Neuronal stem cell (in vitro differentiated cells): ENCODE measurements around the gene TCF7L1.
A peak's percentile ranks its signal among the peaks of the same experiment; 100 is the strongest.

Experiments
- DNase-seq: peaks from one replicate; pipeline ENCODE4 v3.0.0-alpha.2; 2013; ENCODE audit warnings: low spot score
- H2AFZ ChIP-seq: one replicate; pipeline ENCODE4 v1.6.1; 2013; ENCODE audit warnings: mild to moderate bottlenecking, low read length, inconsistent platforms
- H2AK5ac ChIP-seq: 2 replicates; pipeline ENCODE4 v1.6.1; 2013; ENCODE audit warnings: low read depth, mild to moderate bottlenecking, inconsistent platforms, low read length, moderate library complexity, mixed read lengths
- H2BK120ac ChIP-seq: 2 replicates; pipeline ENCODE4 v1.6.1; 2013; ENCODE audit warnings: low read depth, mild to moderate bottlenecking, inconsistent platforms, low read length, moderate library complexity, mixed read lengths
- H2BK12ac ChIP-seq: one replicate; pipeline ENCODE4 v1.6.1; 2013; ENCODE audit warnings: low read length, inconsistent platforms
- H2BK15ac ChIP-seq: 2 replicates; pipeline ENCODE4 v1.6.1; 2013; ENCODE audit warnings: mild to moderate bottlenecking, low read length, inconsistent platforms, mixed read lengths
- H2BK5ac ChIP-seq: one replicate; pipeline ENCODE4 v1.6.1; 2013; ENCODE audit warnings: inconsistent platforms, mild to moderate bottlenecking, low read length, moderate library complexity
- H3K14ac ChIP-seq: one replicate; pipeline ENCODE4 v1.6.1; 2013; ENCODE audit warnings: low read length, inconsistent platforms
- H3K18ac ChIP-seq: 2 replicates; pipeline ENCODE4 v1.6.1; 2013; ENCODE audit warnings: low read length, inconsistent platforms
- H3K23ac ChIP-seq: 2 replicates; pipeline ENCODE4 v1.6.1; 2013; ENCODE audit warnings: low read depth, mild to moderate bottlenecking, mixed read lengths, low read length, inconsistent platforms; ENCODE audit not compliant: poor library complexity
- H3K27ac ChIP-seq: replicated peaks from 3 replicates; pipeline ENCODE4 v1.5.1; 2013; ENCODE audit warnings: low read length, inconsistent platforms
- H3K27me3 ChIP-seq, 3 experiments: 2 replicates each; pipeline ENCODE4 v1.6.1; 2013; ENCODE audit warnings: low read length in 3 of 3, mild to moderate bottlenecking in 2 of 3, inconsistent platforms in 1 of 3, low read depth in 1 of 3, mixed read lengths in 1 of 3, moderate library complexity in 1 of 3; ENCODE audit not compliant: control insufficient read depth in 3 of 3, insufficient read depth in 3 of 3
- H3K36me3 ChIP-seq, 2 donors: replicated peaks in 1 of 2; 2 replicates each; pipeline ENCODE4 v1.6.1; 2013; ENCODE audit warnings: low read length in 2 of 2; ENCODE audit not compliant: control insufficient read depth in 2 of 2, insufficient read depth in 2 of 2
- H3K4ac ChIP-seq: 2 replicates; pipeline ENCODE4 v1.6.1; 2013; ENCODE audit warnings: inconsistent platforms, mild to moderate bottlenecking, low read length, moderate library complexity
- H3K4me1 ChIP-seq, 2 donors: 1 replicate in 1 of 2; 2 replicates in 1 of 2; pipeline ENCODE4 v1.6.1; 2013; ENCODE audit warnings: low read length in 2 of 2, low read depth in 1 of 2; ENCODE audit not compliant: control insufficient read depth in 2 of 2, insufficient read depth in 1 of 2
- H3K4me2 ChIP-seq: one replicate; pipeline ENCODE4 v1.6.1; 2013; ENCODE audit warnings: mild to moderate bottlenecking, low read length, inconsistent platforms; ENCODE audit not compliant: insufficient read depth, poor library complexity, severe bottlenecking
- H3K4me3 ChIP-seq, 2 donors: 2 replicates each; pipeline ENCODE4 v1.5.1; 2013; ENCODE audit warnings: low read length in 2 of 2, mild to moderate bottlenecking in 2 of 2, inconsistent platforms in 1 of 2, moderate library complexity in 1 of 2
- H3K79me1 ChIP-seq: one replicate; pipeline ENCODE4 v1.6.1; 2013; ENCODE audit warnings: low read depth, mild to moderate bottlenecking, inconsistent platforms, low read length, moderate library complexity
- H3K9ac ChIP-seq: one replicate; pipeline ENCODE4 v1.6.1; 2013; ENCODE audit warnings: mild to moderate bottlenecking, low read depth, low read length, inconsistent platforms; ENCODE audit not compliant: poor library complexity
- H3K9me3 ChIP-seq, 2 donors: replicated peaks in 1 of 2; 2 replicates each; pipeline versions ENCODE3 to v1.6.1; 2013; ENCODE audit warnings: low read length in 2 of 2, mild to moderate bottlenecking in 2 of 2, inconsistent platforms in 1 of 2, low read depth in 1 of 2, mixed read lengths in 1 of 2, moderate library complexity in 1 of 2; ENCODE audit not compliant: control insufficient read depth in 2 of 2, insufficient read depth in 1 of 2
- H4K8ac ChIP-seq: one replicate; pipeline ENCODE4 v1.6.1; 2013; ENCODE audit warnings: low read depth, mild to moderate bottlenecking, inconsistent platforms, low read length, moderate library complexity
- H4K91ac ChIP-seq: one replicate; pipeline ENCODE4 v1.6.1; 2013; ENCODE audit warnings: low read length, low read depth, mild to moderate bottlenecking, inconsistent platforms; ENCODE audit not compliant: poor library complexity
- WGBS, 2 donors: extraction: QIAGEN DNeasy Blood & Tissue Kit; methylation state at CpG; one replicate each; pipeline ENCODE4 v1.1.7; 2013; ENCODE audit warnings: missing lambda C conversion rate in 2 of 2, mixed read lengths in 1 of 2; ENCODE audit not compliant: insufficient read length in 2 of 2, insufficient replicate concordance in 1 of 2; ENCODE audit errors: extremely low coverage in 2 of 2; 5-methylcytosine and 5-hydroxymethylcytosine counted together

The TCF7L1 gene

GRCh38 chr2:85244828-85245227 is 111.6 kb downstream of the TCF7L1 start:
- DNase-seq, result no peak
- H2BK15ac ChIP-seq, result no peak overlapping the region
- H2BK5ac ChIP-seq, result no peak overlapping the region
- no CpG with 5 or more reads among the region's 7 CpGs for WGBS, 2 donors
- no peak overlapping the region for H3K9ac ChIP-seq
- no peaks in the 10 kb centered on the region for H3K36me3 ChIP-seq
- no peaks in the 10 kb centered on the region for H3K27me3 ChIP-seq
- no peak overlapping the region for H4K91ac ChIP-seq
- H3K4ac ChIP-seq, result no peak overlapping the region
- H3K4me3 ChIP-seq, result no peak overlapping the region
- H4K8ac ChIP-seq, result no peak overlapping the region
- peaks cover 30 to 38% of the 10 kb centered on the region in 2 donors for H3K4me1 ChIP-seq
- peaks cover 7% of the 10 kb centered on the region for H3K79me1 ChIP-seq
- H2AFZ ChIP-seq, result no peak overlapping the region
- H2BK12ac ChIP-seq, result no peak overlapping the region
- H3K14ac ChIP-seq, result no peak overlapping the region
- no peak overlapping the region for H3K18ac ChIP-seq
- H2BK120ac ChIP-seq, result no peak overlapping the region
- no peak overlapping the region for H2AK5ac ChIP-seq
- H3K23ac ChIP-seq, result no peak overlapping the region
- no peak overlapping the region for H3K27ac ChIP-seq
- no peaks in the 10 kb centered on the region for H3K9me3 ChIP-seq
- H3K4me2 ChIP-seq, result no peak overlapping the region

- Histone ChIP-seq H3K4me1 (peaks cover 30 to 36% of the 10 kb centered on the region in 2 donors), H3K27me3 (no peaks in the 10 kb centered on the region), H3K9ac (no peak overlapping the region), H3K23ac (no peak overlapping the region), H3K4me2 (no peak overlapping the region), H2AFZ (no peak overlapping the region), H2BK5ac (no peak overlapping the region), H3K4ac (no peak overlapping the region), H4K8ac (no peak overlapping the region), H2BK15ac (no peak overlapping the region), H2BK120ac (no peak overlapping the region), H4K91ac (no peak overlapping the region), H3K14ac (no peak overlapping the region), H3K79me1 (peaks cover 5% of the 10 kb centered on the region), H3K9me3 (no peaks in the 10 kb centered on the region), H3K36me3 (no peaks in the 10 kb centered on the region), H2BK12ac (no peak overlapping the region), H3K4me3 (no peak overlapping the region), H3K27ac (no peak overlapping the region), H3K18ac (peak overlapping the region; percentile 63), H2AK5ac (no peak overlapping the region)
- no peak for DNase-seq
- no CpG with 5 or more reads among the region's 4 CpGs for WGBS, 2 donors
Measured at GRCh38 chr2:85245891-85246290, 112.7 kb downstream of the TCF7L1 start.

GRCh38 chr2:85246348-85246747 is 113.2 kb downstream of the TCF7L1 start:
- 100% methylated on average over 1 of the region's 5 CpGs; no CpG with 5 or more reads in 1 of the 2 donors for WGBS, 2 donors
- H2BK120ac ChIP-seq, result no peak overlapping the region
- no peak overlapping the region for H2BK5ac ChIP-seq
- H3K23ac ChIP-seq, result no peak overlapping the region
- no peak overlapping the region for H2AK5ac ChIP-seq
- H3K4me1 ChIP-seq, result peaks cover 30 to 35% of the 10 kb centered on the region in 2 donors
- H3K27me3 ChIP-seq, result no peaks in the 10 kb centered on the region
- H3K27ac ChIP-seq, result no peak overlapping the region
- peaks cover 5% of the 10 kb centered on the region for H3K79me1 ChIP-seq
- no peaks in the 10 kb centered on the region for H3K36me3 ChIP-seq
- no peak overlapping the region for H2AFZ ChIP-seq
- no peak overlapping the region for H3K4me3 ChIP-seq
- no peak overlapping the region for H3K4me2 ChIP-seq
- H4K91ac ChIP-seq, result no peak overlapping the region
- no peak overlapping the region for H3K4ac ChIP-seq
- H2BK12ac ChIP-seq, result no peak overlapping the region
- H3K18ac ChIP-seq, result no peak overlapping the region
- H2BK15ac ChIP-seq, result no peak overlapping the region
- H3K14ac ChIP-seq, result no peak overlapping the region
- DNase-seq, result no peak
- no peak overlapping the region for H3K9ac ChIP-seq
- H4K8ac ChIP-seq, result no peak overlapping the region
- H3K9me3 ChIP-seq, result no peaks in the 10 kb centered on the region

GRCh38 chr2:85247610-85248009 is 114.4 kb downstream of the TCF7L1 start:
- no peak overlapping the region for H2AK5ac ChIP-seq
- no peak for DNase-seq
- no peaks in the 10 kb centered on the region for H3K9me3 ChIP-seq
- H4K8ac ChIP-seq, result no peak overlapping the region
- H3K4me2 ChIP-seq, result no peak overlapping the region
- no peak overlapping the region for H3K18ac ChIP-seq
- no peak overlapping the region for H2AFZ ChIP-seq
- no peak overlapping the region for H2BK12ac ChIP-seq
- no peak overlapping the region for H2BK120ac ChIP-seq
- H3K9ac ChIP-seq, result no peak overlapping the region
- H3K36me3 ChIP-seq, result no peaks in the 10 kb centered on the region
- WGBS, 2 donors, result no CpG with 5 or more reads among the region's 8 CpGs
- no peak overlapping the region for H2BK5ac ChIP-seq
- H3K27me3 ChIP-seq, result no peaks in the 10 kb centered on the region
- H3K4ac ChIP-seq, result no peak overlapping the region
- no peak overlapping the region for H3K4me3 ChIP-seq
- no peak overlapping the region for H3K14ac ChIP-seq
- H3K23ac ChIP-seq, result no peak overlapping the region
- H3K27ac ChIP-seq, result no peak overlapping the region
- peaks cover 32 to 35% of the 10 kb centered on the region in 2 donors for H3K4me1 ChIP-seq
- no peak overlapping the region for H2BK15ac ChIP-seq
- peaks cover 3% of the 10 kb centered on the region for H3K79me1 ChIP-seq
- no peak overlapping the region for H4K91ac ChIP-seq
